Gastroesophageal sphincter (tissue), 3 donors: Measurements from ENCODE around the gene TTYH3.

Source experiments
- EP300 ChIP-seq: sonication (generic); formaldehyde crosslinking; IDR thresholded peaks from one replicate; pipeline ENCODE4 v1.6.1; 2017; ENCODE audit warnings: antibody characterized with exemption, mild to moderate bottlenecking
- POLR2A ChIP-seq, 2 donors: fragments of 450-650 bp; IDR thresholded peaks; one replicate each; pipeline ENCODE4 v1.6.1; 2017; ENCODE audit warnings: antibody characterized with exemption in 2 of 2, mild to moderate bottlenecking in 2 of 2, moderate library complexity in 1 of 2
- POLR2AphosphoS5 ChIP-seq: sonication (generic); formaldehyde crosslinking; IDR thresholded peaks from one replicate; pipeline ENCODE4 v1.6.1; 2017; ENCODE audit warnings: antibody characterized with exemption
- TF ChIP-seq, protein P1 (sequence below), 4 experiments: fragments of 200-600 bp in 2 of 4; fragments of 450-650 bp in 2 of 4; sonication (generic) in 1 of 4; IDR thresholded peaks; one replicate each; pipeline ENCODE4 v1.5.1; 2017 to 2019; ENCODE audit warnings: antibody characterized with exemption in 4 of 4, mild to moderate bottlenecking in 2 of 4, moderate library complexity in 2 of 4

DNA sequence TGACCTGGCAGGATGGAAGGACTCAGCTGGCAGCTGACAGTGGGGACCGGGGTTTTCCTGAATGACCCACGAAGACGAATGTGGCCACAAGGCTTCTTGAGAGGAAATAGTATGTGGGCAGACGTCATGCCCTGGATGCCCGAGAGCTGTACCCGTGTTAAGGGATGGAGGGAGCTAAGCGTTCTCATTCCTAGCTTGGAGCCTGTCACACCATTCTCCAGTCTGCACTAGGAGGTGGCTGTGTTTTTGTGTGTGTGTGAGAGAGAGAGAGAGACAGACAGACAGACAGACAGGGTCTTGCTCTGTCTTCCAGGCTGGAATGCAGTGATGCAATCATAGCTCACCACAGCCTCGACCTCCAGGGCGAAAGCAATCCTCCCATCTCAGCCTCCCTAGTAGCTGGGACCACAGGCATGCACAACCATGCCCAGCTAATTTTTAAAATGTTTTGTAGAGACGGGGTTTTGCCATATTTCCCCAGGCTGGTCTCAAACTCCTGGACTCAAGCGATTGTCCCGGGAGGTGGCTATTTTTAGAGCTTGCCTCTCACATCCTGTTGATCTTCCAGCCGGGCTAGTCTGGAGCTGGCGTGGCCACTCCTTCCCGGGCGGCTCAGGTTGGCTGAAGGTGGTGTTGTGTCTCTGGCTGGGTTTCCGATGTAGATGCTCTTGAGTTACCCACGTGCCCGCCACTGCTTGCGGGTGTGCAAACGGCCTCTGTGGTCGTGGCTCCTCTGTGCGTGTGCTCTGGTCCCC is 58.3 kb downstream of the TTYH3 start:
- TF ChIP-seq, protein P1, sequence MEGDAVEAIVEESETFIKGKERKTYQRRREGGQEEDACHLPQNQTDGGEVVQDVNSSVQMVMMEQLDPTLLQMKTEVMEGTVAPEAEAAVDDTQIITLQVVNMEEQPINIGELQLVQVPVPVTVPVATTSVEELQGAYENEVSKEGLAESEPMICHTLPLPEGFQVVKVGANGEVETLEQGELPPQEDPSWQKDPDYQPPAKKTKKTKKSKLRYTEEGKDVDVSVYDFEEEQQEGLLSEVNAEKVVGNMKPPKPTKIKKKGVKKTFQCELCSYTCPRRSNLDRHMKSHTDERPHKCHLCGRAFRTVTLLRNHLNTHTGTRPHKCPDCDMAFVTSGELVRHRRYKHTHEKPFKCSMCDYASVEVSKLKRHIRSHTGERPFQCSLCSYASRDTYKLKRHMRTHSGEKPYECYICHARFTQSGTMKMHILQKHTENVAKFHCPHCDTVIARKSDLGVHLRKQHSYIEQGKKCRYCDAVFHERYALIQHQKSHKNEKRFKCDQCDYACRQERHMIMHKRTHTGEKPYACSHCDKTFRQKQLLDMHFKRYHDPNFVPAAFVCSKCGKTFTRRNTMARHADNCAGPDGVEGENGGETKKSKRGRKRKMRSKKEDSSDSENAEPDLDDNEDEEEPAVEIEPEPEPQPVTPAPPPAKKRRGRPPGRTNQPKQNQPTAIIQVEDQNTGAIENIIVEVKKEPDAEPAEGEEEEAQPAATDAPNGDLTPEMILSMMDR (IDR thresholded peaks at IDR 0.05) = no peak
- TF ChIP-seq POLR2A (IDR thresholded peaks at IDR 0.05) (no peak), POLR2AphosphoS5 (no peak), EP300 (no peak)
